Measurements from ENCODE around the gene FALEC.
"Not testable (repeated sequence)": the region's sequence is repeated elsewhere in the genome, so short reads cannot be mapped to it uniquely, and the experiment has no call there.

Gene FALEC

GRCh38 chr1:150560576-150561253 lies 45.2 kb downstream of the FALEC start:
- peak; percentile 93 for DNase-seq

GRCh38 chr1:150561254-150561973 lies 45.9 kb downstream of the FALEC start:
- peak; percentile 93 for DNase-seq

GRCh38 chr1:150561974-150562445 lies 46.5 kb downstream of the FALEC start:
- peak; percentile 86 for DNase-seq

- DNase-seq = peak; percentile 68
Observed at GRCh38 chr1:150562446-150563339, 47.1 kb downstream of the FALEC start.

DNA sequence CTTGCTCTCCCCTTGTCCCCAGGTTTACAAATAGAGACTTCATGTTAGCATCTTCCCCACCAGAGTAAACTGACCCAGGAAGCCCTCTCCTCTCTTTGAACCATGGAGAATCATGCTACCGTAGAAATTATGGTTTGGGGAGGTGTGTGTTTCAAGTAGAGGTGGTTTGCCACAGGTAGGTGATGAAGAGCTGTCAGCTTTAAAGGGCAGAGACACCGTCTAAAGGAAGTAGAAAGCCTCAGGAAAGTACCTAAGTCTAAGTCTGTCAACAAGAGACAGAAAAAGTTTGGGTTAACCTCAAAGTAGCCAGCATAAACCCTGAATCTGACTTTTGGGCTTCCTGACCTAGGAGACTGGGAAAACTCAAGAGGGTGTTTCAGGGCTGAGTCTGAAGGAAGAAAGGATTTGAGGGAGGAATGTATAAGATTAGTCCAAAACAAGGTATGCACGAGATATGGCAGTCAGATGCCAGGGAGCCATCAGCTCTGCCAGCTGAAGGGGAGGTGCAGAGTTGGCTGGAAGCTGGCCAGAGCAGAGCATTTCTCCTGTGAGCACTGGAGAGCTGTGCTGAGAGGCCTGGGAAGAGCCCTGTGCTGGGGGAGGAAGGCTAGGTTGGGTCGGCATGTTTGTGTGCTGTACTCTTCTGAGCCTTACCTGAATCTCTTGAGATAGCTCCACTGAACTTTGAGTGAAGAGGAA lies 47.9 kb downstream of the FALEC start:
- DNase-seq = peak; percentile 88

GRCh38 chr1:150564051-150564991 lies 48.8 kb downstream of the FALEC start:
- no peak for DNase-seq

DNA sequence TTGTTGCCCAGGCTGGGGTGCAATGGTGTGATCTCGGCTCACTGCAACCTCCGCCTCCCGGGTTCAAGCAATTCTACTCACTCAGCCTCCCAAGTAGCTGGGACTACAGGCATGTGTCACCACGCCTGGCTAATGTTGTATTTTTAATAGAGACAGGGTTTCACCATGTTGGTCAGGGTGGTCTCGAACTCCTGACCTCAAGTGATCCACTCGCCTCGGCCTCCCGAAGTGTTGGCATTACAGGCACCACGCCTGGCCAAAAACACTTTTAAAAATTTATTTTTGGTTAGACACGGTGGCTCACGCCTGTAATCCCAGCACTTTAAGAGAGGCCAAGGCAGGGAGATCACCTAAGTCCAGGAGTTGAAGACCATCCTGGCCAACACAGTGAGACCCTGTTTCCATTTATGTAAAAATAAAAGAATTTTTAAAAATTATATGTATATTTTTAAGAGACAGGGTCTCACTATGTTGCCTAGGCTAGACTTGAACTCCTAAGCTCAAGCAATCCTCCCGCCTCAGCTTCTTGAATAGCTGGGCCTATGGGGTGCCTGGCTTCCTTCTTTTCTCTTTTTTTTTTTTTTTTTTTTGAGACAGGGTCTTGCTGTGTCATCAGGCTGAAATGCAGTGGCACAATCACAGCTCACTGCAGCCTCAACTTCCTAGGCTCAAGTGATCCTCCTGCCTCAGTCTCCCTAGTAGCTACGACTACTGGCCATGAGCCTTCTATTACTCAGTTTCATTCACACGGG lies 49.9 kb downstream of the FALEC start:
- DNase-seq = not testable (repeated sequence)

DNA sequence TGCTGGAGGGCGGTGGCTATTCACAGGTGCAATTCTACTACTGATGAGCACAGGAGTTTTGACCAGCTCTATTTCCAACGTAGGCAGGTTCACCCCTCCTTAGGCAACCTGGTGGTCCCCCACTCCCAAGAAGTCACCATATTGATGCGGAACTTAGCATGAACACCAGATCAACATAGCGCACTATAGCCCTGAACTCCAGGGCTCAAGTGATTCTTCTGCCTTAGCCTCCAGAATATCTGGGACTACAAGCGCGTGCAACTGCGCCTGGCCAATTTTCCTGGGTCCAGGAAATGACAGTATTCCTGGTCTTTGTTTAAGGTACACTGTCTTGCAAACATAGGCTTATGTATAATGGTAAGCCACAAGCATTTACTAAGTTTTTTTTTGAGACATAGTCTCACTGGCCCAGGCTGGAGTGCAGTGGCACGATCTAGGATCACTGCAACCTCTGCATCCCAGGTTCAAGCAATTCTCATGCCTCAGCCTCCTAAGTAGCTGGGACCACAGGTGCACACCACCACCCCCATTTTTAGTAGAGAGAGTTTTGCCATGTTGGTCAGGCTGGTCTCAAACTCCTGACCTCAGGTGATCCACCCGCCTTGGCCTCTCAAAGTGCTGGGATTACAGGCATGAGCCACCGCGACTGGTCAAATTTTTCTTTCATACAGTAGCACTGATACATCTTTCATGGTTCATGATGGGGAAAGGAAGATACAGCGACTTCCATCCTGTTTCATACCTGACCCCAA lies 51.2 kb downstream of the FALEC start:
- no peak for DNase-seq

GRCh38 chr1:150567341-150567716 lies 51.8 kb downstream of the FALEC start:
- no peak for DNase-seq

GRCh38 chr1:150567717-150568593 lies 52.4 kb downstream of the FALEC start:
- peak; percentile 79 for DNase-seq

GRCh38 chr1:150568594-150568966 lies 53.0 kb downstream of the FALEC start:
- DNase-seq = no peak

DNA sequence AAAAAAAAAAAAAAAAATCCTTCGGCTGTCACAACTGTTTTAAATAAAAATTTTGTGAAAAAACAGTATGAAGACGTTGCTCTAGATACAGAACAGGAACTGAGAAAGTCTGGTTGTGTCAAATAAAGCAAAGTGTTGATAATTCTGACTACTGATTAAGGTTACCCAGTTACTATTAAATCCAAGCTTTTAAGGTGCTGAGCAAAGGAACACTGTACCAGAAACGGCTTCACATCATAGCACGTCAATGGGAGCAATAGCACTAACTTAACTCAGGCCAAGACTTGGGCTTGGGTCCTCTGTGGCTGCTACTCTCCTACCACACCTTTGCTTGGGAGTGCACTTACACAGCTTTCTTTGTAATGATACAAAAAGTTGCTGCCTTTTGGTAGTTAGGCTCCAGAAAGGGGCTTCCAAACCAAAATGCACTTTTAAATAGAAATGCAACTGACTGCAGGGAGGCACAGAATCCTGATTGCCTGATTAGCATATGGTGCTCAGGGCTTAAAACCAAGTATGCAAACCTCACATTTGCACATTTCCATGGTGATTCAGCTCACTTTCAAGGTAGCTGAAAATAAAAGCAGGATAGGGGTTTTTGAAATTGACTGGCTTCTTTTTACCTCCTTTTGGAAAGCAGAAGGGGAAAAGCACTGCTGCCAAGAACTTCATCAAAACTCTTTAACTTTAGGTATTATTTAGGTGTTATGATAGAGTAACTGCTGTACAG lies 57.5 kb downstream of the FALEC start:
- no peak for DNase-seq

GRCh38 chr1:150573648-150574071 lies 58.1 kb downstream of the FALEC start:
- DNase-seq = not testable (repeated sequence)

DNA sequence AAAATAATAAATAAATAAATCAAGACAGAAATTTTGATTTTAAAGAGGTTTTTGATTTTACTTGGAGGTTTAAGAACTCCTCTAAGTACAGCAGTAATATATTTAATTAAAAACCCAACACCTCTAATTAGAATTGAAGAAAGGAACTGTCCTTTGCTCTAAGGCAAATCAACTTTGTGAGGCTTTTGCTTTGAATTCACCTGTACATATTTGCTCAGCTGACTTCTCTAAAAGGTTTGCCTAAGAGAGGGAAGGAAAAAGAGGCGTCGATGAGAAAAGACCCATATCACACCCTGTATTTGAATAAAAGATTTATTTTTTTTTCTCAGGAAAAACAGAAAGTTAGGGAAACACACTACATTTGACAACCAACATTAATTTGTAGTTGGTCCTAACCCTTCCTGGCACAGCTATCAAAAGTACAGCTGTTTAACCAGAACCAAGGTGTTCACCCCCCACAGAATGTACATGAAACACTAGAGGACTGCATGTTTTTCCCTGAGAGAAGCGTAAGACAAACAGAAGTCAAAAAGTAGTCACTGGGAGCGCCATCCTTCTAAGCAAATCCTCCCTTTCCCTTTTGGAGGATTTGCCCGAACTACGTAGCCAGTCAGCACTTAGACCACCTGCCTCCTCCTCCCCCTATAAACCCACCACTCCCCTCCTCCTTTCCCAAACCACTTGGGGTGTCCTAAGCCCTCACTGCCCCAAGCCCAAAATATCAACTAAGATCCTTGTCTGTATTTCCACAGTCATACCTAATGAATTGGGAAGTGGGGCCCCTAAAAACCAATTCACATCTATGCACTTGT lies 58.9 kb downstream of the FALEC start:
- DNase-seq = no peak

DNA sequence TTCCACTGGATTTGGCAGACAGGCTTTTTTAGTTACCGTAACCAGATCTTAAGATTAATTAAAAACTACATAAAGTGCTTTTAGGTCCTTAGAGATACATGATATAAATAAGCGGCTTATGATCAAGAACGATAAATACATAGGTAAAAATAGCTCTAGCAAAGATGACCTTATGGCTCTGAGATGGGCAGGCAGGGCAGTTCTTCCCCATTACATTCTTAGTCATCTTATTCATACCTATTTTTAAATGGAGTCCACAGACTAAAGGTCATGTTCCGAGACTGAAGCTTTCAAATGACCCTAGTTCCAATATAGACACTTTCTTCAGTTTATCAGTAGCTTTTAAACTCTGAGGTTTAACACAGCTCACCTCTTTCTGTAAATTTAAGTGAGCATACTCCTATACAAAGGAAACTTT lies 59.5 kb downstream of the FALEC start:
- DNase-seq = no peak

DNA sequence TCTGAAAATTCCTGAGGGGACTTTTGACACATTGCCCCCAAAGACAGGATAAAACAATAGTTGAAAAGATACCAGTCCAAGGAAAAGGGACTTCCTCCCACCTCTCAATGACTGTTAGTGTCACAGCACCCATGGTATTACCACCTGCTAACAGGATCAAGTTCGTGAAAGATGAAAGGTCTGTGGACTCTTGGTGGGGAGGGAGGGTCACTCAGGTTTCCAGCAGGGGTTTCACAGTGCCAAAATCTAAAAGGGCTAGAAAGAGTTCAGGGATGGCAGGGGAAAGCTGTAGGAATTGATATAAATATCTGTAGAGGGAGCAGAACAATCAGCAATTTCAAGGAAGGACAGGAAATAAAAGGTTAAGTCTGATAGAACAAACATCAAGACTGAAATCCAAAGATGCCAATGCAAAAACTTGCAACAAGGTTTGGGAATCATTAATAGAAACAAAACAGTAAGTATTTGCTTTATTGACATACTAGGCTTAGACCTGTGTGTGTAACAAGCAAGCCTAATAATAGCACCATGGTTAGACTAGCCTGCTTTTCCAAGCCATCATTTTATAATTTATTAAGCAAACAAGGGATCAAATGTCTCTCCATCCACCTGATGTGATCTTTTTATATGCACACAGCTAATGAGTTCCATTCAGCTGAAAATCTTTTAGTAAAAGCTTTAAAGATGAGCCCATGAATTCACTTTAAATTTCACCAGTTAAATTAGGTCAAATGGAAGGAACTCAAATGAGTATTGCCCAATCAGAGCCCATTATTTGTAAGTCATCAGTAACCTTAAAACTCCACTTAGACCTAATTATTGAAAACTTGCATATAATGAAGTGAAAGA lies 60.2 kb downstream of the FALEC start:
- DNase-seq = no peak

DNA sequence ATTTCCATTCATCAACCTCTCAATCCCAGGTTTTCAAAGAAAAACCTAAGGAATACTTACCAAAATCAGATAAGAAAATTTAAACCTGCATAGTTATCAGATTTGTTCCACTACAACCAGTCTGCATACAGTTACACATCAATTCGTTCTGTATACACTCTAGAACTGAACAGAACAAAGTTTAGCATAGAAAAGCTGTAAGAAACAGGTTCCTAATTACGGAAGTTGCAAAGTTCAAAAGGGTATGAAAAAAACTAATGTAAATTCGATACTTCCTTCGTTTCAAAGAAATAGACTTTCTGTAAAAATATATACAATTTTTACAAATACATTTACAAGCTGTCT lies 60.8 kb downstream of the FALEC start:
- DNase-seq = no peak
